Keratinocyte (primary cell): Measurements from ENCODE around the gene S100A5. TPM values are rescaled to one million over a fixed set of nuclear protein-coding genes. Genes with fewer than 3 reads are reported as not detected.

Source experiments
- DNase-seq: peaks from one replicate; pipeline ENCODE4 v3.0.0-alpha.2; 2011; ENCODE audit warnings: low read depth, missing footprints, low spot score
- FAIRE-seq: peaks from 2 replicates; lab custom pipeline; 2011; peaks lifted over from hg19 to GRCh38; lab: Jason Lieb, UNC
- H2AFZ ChIP-seq: 2 replicates; pipeline ENCODE4 v1.6.0; 2012; ENCODE audit warnings: low read length, control low read depth, inconsistent platforms; ENCODE audit not compliant: control insufficient read depth
- H3K27ac ChIP-seq: 2 replicates; pipeline ENCODE4 v1.5.1; 2011; ENCODE audit warnings: low read length; ENCODE audit not compliant: control insufficient read depth, insufficient read depth
- H3K27me3 ChIP-seq: 3 replicates; pipeline ENCODE4 v1.6.0; 2011; ENCODE audit warnings: low read length; ENCODE audit not compliant: control insufficient read depth, insufficient read depth; ENCODE audit errors: extremely low read depth
- H3K36me3 ChIP-seq, 2 experiments: 2 replicates in 1 of 2; 3 replicates in 1 of 2; pipeline ENCODE4 v1.5.1; 2011; ENCODE audit warnings: low read length in 2 of 2, mild to moderate bottlenecking in 1 of 2; ENCODE audit not compliant: control insufficient read depth in 2 of 2, insufficient read depth in 2 of 2; ENCODE audit errors: extremely low read depth in 1 of 2
- H3K4me1 ChIP-seq: 3 replicates; pipeline ENCODE4 v1.5.1; 2011; ENCODE audit warnings: low read length; ENCODE audit not compliant: control insufficient read depth, insufficient read depth; ENCODE audit errors: extremely low read depth
- H3K4me2 ChIP-seq: 3 replicates; pipeline ENCODE4 v1.6.0; 2011; ENCODE audit warnings: low read depth, low read length; ENCODE audit not compliant: control insufficient read depth, insufficient read depth; ENCODE audit errors: extremely low read depth
- H3K4me3 ChIP-seq, 3 experiments: fragments of 200-600 bp in 1 of 3; sonication (generic) in 1 of 3; 2 replicates in 2 of 3; 3 replicates in 1 of 3; pipeline ENCODE4 v1.5.1; 2011 to 2016; ENCODE audit warnings: low read length in 3 of 3, mild to moderate bottlenecking in 3 of 3, control low read depth in 2 of 3, inconsistent platforms in 1 of 3, low read depth in 1 of 3, mixed read lengths in 1 of 3, mixed run types in 1 of 3, moderate library complexity in 1 of 3; ENCODE audit not compliant: control insufficient read depth in 2 of 3, insufficient read depth in 2 of 3; ENCODE audit errors: extremely low read depth in 1 of 3
- H3K79me2 ChIP-seq: 2 replicates; pipeline ENCODE4 v1.6.0; 2012; ENCODE audit warnings: low read length; ENCODE audit not compliant: control insufficient read depth, insufficient read depth
- H3K9ac ChIP-seq: 3 replicates; pipeline ENCODE4 v1.6.0; 2011; ENCODE audit warnings: low read length; ENCODE audit not compliant: control insufficient read depth, insufficient read depth; ENCODE audit errors: extremely low read depth
- H3K9me1 ChIP-seq: 3 replicates; pipeline ENCODE4 v1.6.0; 2011; ENCODE audit warnings: low read length; ENCODE audit not compliant: control insufficient read depth, insufficient read depth; ENCODE audit errors: extremely low read depth
- H3K9me3 ChIP-seq: 2 replicates; pipeline ENCODE4 v1.5.1; 2012; ENCODE audit warnings: low read depth, low read length; ENCODE audit not compliant: control insufficient read depth
- H4K20me1 ChIP-seq: 3 replicates; pipeline ENCODE4 v1.6.0; 2011; ENCODE audit warnings: low read length; ENCODE audit not compliant: control insufficient read depth, insufficient read depth; ENCODE audit errors: extremely low read depth
- CTCF ChIP-seq, 3 experiments: IDR thresholded peaks in 1 of 3; conservative IDR thresholded peaks in 1 of 3; optimal IDR thresholded peaks in 1 of 3; 2 replicates in 2 of 3; 3 replicates in 1 of 3; pipeline versions ENCODE3 to v1.5.1; 2011; ENCODE audit warnings: low read length in 3 of 3, mild to moderate bottlenecking in 3 of 3, moderate library complexity in 2 of 3, control low read depth in 1 of 3, inconsistent platforms in 1 of 3; ENCODE audit not compliant: insufficient read depth in 2 of 3; ENCODE audit errors: extremely low read depth in 1 of 3
- EZH2 ChIP-seq: IDR thresholded peaks from one replicate; pipeline ENCODE4 v1.6.1; 2012; ENCODE audit warnings: inconsistent platforms, mild to moderate bottlenecking, low read length, moderate library complexity
- dilution Hi-C: fragments of 300-500 bp; cut with MboI; formaldehyde crosslinking; loops from one replicate; pipeline ENCODE4 v1.7.0; 2020; ENCODE audit warnings: low sequenced_read_pairs; ENCODE audit not compliant: extremely low pct_ligation_motif_present
- polyA plus RNA-seq, 5 experiments: library from polyadenylated mRNA; depleted of rRNA in 3 of 5; stranded (reverse) in 3 of 5; stranded (forward) in 1 of 5; unstranded in 1 of 5; fragments of >200 nt; gene quantifications; 1 replicate in 1 of 5; 2 replicates in 3 of 5; 3 replicates in 1 of 5; pipeline versions ENCODE4 v1.2.1 to v1.2.3, GENCODE V29; 2011 to 2012; ENCODE audit warnings: missing spikeins in 2 of 5, low read depth in 1 of 5, low replicate concordance in 1 of 5

Gene S100A5
- polyA plus RNA-seq, 1 donor (not counting 4 experiments of a cell fraction or from before 2014, with no cell fraction given): 0.20 TPM

DNA sequence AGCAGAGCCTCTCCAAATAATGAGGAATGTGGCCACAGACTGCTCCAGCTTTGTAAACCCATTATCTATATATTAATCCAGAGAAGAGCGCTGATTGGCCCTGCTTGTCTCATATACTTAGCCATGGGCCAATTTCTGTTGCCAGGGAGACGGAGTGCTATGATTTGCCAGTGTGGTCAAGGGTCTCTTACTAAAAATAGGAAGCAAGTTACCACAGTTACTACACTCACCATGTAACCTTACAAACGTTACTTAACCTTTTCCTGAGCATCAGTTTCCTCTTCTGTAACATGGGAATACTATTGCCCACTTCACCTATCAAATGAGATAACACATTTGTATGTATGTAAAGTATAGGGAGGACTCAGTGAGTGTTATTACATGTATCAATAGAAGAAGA, 32.6 kb upstream of the S100A5 start:
- Histone ChIP-seq H3K9me1 (no peaks in the 10 kb centered on the region), H4K20me1 (no peaks in the 10 kb centered on the region), H3K4me1 (peaks cover 45% of the 10 kb centered on the region), H3K4me2 (peak overlapping the region; percentile 81), H3K79me2 (no peaks in the 10 kb centered on the region), H3K9me3 (no peaks in the 10 kb centered on the region), H3K4me3 (no peak overlapping the region), H3K27me3 (no peaks in the 10 kb centered on the region), H2AFZ (no peak overlapping the region), H3K36me3 (no peaks in the 10 kb centered on the region), H3K9ac (no peak overlapping the region), H3K27ac (peak overlapping the region; percentile 81)
- dilution Hi-C loops: no loop called here
- no peak for FAIRE-seq
- no peak for DNase-seq
- TF ChIP-seq CTCF (optimal IDR thresholded peaks at IDR 0.05 in 1 of 3, IDR thresholded peaks at IDR 0.05 in 1 of 3, conservative IDR thresholded peaks at IDR 0.05 in 1 of 3; ENCODE audit: extremely low read depth in 1 of 3, insufficient read depth in 2 of 3, low read length in 3 of 3): no peak
- no peak for TF ChIP-seq EZH2

GRCh38 chr1:153572569-153573015, 31.9 kb upstream of the S100A5 start:
- H3K79me2 ChIP-seq: no peaks in the 10 kb centered on the region
- H3K4me1 ChIP-seq: peaks cover 45% of the 10 kb centered on the region
- peak overlapping the region; percentile 81 for H3K4me2 ChIP-seq
- no peaks in the 10 kb centered on the region for H3K9me1 ChIP-seq
- no peaks in the 10 kb centered on the region for H3K9me3 ChIP-seq
- peak overlapping the region; percentile 52 for H3K9ac ChIP-seq
- peak overlapping the region; percentile 81 for H3K27ac ChIP-seq
- no peaks in the 10 kb centered on the region for H3K36me3 ChIP-seq
- DNase-seq (no peak), FAIRE-seq (peak; percentile 44)
- dilution Hi-C loops: no loop called here
- TF ChIP-seq EZH2: no peak
- peak in 2 of 3 experiments; percentile 83 to 95 for TF ChIP-seq CTCF (optimal IDR thresholded peaks at IDR 0.05 in 1 of 3, IDR thresholded peaks at IDR 0.05 in 1 of 3, conservative IDR thresholded peaks at IDR 0.05 in 1 of 3; ENCODE audit: extremely low read depth in 1 of 3, insufficient read depth in 2 of 3, low read length in 3 of 3)
- no peaks in the 10 kb centered on the region for H3K27me3 ChIP-seq
- no peak overlapping the region for H3K4me3 ChIP-seq
- H4K20me1 ChIP-seq: no peaks in the 10 kb centered on the region
- no peak overlapping the region for H2AFZ ChIP-seq
